G401.6 (cell line): ENCODE results near the gene ACOX3.
"Not testable (repeated sequence)": the region's sequence is repeated elsewhere in the genome, so short reads cannot be mapped to it uniquely, and the experiment has no call there.

ENCODE experiments used
- FAIRE-seq: peaks from 2 replicates; lab custom pipeline; 2012; peaks lifted over from hg19 to GRCh38; lab: Jason Lieb, UNC

ACOX3 gene

DNA sequence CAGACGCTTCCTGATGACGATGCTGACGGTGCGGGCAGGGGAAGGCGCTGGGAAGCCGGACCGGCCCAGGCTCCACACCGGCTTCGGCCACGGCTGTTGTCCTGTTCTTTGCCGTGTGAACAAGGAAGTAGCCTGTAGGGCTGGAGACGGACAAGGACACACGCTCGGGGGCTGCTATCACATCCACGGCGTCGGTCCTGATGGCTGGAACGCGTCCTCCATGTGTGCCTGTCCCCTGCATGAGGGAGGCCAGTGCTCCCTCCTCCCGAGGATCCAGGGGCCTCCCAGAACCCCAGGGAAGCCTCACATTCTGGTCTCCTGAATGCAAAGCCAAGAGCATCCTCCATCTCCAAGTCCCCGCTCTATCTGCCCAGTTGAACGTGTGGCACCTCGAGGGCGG is 53.8 kb downstream of the ACOX3 start:
- FAIRE-seq, result no peak

DNA sequence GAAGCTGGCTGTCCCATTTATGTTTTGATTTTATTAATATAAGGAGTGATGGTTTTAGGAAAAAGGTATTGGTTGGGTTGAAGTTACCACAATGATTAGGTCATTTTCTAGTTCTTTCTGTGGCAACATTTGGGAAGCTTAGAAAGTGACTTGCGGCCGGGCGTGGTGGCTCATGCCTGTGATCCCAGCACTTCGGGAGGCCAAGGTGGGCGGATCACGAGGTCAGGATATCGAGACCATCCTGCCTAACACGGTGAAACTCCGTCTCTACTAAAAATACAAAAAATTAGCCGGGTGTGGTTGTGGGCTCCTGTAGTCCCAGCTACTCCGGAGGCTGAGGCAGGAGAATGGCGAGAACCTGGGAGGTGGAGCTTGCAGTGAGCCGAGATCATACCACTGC is 54.4 kb downstream of the ACOX3 start:
- not testable (repeated sequence) for FAIRE-seq

DNA sequence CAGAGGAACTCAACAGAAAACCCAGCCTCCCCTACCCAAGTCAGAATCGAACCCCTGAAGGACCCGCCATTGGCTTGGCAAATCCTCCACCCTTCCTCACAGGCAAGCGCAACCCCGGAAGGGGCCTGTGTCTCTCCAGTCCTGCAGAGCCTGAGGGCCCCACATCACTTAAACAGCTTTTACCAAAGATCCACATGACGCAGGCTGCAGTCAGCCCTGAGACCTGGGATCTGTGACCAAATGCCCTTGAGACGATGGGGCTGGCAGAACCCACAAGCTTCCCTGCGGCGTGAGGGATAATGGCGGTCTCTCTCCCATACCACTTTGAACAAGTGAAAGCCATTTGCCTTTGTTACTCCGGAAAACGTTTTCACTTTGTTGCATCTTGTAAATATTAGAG is 54.9 kb downstream of the ACOX3 start:
- no peak for FAIRE-seq

DNA sequence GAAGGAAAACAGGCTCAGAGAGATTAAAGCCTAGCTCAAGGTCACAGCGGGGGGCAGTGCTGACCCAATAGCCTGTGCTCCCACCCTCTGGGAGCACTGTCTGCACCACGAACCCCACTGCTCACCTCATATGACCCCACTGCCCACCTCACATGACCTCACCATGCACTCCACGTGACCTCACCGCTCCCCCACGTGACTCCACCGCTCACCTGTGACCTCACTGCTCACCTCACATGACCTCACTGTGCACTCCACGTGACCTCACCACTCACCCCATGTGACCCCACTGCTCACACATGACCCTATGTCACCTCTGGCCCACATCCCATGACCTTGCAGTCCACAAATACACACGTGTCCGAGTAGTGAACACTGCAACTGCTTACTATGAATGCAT is 55.4 kb downstream of the ACOX3 start:
- no peak for FAIRE-seq

DNA sequence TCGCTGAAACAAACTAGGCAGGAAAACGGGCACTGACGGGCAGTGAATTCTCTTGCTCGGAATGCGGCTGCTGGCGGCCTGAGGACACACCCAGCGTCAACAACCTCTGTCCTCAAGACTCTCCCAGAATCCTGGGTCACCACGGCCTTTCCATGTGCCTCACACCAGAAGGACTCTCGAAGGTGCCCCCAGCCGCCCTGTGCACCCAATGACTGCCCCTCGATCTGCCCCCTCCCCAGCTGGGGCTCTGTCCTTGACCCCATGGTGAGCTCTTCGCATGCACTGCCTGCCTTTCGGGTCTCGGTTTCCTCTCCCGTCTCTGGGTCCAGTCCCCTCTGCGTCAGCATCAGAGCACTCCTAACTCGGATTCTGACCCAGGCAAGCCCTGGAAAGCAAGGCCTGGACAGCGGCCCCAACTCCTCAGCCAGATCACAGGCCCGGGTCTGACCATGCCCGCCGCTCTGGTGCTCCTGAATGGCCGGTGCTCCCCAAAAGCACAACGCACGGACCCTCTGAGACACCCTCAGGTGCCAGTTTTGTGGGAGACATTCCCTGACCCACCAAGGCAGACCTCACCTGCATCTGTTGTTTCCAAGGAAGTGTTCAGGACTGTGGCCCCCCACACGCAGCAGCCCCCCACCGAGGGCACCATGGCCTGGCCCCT is 56.0 kb downstream of the ACOX3 start:
- no peak for FAIRE-seq

DNA sequence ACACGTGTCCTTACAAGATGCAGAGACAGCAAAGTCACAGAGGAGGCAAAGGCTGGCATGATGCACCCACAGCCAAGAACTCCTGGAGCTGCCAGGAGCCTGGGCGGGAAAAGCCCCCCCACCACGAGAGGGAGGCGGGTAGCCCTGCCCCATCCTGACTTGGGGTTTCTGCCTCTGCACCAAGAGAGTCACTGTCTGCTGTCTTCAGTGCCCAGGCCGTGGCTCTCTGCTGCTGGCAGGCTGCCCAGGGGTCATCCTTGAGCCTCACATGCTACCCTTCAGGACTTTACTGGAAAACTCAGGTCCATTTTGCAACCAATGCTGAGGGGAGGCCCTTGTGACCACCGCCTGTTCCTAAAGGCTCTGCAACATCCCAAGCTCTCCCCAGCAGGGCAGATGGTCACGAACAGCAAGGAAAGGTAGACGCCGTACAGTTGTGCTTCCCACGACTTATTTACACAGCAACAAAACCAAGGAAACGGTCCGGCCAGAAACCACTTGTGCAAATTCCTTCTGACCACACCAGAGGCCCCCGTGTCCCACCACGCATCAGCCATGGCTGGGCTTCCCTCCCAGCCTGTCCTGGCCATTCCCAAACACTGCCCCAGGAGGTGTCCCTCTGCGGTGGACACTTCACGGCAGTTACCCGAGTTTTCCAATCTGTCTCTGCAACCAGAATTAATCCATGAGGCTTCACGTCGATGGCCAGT is 56.9 kb downstream of the ACOX3 start:
- FAIRE-seq, result no peak

DNA sequence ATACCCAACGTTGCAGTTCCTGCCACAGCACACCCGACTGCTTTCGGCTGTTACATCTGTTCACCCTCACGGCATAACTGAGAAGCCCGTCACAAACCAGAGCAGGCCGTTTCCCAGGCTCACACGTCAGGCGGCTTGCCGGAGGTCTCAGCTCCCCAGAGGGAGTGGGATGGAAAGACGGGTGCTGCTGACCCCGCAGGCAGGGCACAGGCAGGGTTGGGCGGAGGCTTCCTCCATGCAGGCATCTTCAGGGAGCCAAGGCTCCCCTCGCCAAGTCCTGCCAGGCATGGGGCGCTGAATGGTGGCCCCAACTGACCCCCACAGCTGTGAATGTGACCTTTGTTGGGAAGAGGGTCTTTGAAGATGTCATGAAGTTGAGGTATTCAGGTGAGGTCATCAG is 57.5 kb downstream of the ACOX3 start:
- FAIRE-seq, result no peak

DNA sequence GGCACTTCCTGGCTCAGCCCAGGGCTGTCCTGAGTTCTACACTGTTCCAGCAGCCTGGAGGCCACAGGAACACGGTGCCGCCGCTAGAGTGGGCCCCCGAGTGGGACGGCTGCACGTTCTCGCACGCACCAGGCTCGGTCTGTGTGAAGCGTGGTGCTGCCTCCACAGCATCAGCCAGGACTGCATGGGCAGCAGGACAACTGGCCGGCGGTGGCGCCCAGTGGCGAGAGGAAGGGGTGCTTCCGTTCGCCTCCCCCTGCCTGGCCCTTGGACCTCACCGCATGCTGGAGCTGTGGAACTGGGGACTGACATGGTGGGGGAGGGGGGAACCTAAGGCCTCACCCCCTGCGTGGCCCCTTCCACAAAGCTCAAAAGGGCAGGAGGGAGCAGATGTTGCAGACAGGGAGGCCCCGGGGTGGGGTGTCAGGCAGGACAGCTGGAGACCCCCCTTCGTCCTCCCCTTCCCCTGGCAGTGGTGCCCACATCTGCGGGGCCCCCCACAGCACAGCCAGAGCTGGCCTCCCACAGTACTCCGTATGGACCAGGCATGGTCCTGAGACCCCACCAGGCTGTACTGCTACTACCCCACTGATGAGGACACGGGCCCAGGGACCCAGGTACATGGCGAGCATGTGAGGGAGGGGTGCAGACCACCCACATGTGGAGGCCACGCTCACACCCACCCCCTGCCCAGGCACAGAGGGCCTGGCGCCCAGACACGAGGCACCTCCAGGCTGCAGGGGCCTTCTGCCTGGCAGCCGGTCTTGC is 58.5 kb downstream of the ACOX3 start:
- no peak for FAIRE-seq

DNA sequence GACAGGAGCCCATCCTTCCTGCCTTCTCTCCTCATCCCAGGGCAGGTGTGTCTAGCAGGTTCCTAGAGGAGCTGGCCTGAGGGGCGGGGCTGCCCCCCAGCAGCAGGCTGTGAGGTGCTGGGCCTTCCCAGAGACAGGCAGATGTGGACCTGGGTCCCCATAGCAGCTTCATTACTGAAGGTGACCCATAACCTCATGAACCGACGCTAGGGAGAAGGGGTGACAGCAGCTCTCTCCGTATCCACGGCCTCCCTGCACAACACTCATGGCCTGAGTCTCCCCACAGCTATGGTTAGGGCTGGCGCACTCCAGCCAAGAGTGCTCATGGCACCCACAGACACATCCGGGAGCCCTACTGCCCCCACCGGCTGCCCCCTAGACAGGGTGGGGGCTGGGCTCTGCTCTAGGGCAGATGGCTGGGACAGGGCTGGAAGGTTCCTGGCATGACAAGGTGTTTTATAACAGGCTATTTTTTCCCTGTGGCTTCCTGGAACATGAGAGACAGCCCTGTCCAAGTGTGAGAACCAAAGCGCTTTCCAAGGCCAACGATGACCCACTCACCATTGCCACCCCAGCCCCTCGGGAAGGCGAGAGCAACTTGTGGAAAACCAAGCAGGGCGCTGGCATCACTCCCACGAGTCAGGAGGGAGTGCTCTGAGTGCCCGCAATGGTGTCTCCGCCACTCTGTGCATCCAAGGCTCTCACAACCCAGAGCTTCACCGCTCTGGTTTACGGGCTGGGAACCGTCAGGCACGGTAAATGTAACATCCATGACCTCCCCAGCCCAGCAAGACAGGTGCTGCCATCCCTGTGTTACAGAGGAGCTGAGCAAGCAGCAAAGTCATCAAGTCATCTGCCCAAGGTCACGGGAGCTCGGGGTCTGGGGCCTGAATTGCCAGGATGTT is 59.8 kb downstream of the ACOX3 start:
- no peak for FAIRE-seq

DNA sequence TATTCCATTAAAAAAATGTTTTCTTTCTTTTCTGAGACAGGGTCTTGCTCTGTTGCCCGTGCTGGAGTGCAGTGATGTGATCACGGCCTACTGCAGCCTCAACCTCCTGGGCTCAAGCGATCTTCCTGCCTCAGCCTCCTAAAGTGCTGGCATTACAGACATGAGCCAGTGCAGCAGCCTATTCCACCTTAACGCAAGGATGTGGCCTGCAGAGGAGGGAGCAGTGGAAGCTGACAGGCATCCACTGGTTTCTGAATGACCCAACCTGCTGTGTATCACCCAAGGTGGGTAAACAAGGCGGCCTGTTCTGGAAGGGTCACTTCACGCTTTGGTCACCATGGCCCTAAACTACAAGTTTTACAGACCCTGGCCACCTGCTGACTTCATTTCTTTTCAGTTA is 60.8 kb downstream of the ACOX3 start:
- no peak for FAIRE-seq

DNA sequence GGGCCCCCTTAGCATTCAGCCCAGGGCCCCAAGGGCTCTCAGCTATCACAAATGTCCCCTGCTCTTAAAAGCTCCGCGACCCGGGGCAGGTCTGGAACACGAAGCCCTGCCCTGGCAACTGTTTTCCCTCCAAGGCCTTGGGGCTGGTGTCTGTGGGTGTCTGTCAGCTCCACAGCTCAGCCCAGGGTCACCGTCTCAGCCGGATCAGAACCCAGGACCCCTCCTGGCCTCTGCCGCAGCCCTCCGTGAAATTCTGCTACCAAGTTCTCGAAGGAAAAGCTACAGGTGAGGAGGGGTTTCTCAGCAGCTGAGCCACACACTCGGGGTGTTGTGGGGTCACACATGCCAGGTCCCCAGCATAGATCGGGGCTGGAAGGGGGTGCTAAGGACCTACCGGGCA is 61.2 kb downstream of the ACOX3 start:
- FAIRE-seq, result no peak

DNA sequence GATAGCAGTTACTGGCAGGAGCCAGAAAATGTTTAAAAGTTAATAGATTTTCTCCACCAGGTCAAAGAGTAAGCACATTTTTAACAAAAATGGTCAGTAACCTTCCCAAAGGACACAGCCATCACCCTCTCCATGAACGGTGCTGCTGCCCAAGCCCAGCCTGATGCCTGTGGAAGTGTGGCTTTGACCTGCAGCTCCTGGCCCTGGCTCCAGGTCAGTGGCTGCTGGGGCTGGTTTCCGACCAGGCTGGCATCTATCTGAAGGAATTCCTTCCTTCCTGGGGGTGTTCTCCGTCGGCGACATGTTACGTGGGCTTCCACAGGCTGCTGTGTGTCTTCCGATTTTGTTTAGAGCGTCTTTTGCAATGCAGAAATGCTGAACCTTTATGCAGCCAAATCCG is 61.7 kb downstream of the ACOX3 start:
- no peak for FAIRE-seq

DNA sequence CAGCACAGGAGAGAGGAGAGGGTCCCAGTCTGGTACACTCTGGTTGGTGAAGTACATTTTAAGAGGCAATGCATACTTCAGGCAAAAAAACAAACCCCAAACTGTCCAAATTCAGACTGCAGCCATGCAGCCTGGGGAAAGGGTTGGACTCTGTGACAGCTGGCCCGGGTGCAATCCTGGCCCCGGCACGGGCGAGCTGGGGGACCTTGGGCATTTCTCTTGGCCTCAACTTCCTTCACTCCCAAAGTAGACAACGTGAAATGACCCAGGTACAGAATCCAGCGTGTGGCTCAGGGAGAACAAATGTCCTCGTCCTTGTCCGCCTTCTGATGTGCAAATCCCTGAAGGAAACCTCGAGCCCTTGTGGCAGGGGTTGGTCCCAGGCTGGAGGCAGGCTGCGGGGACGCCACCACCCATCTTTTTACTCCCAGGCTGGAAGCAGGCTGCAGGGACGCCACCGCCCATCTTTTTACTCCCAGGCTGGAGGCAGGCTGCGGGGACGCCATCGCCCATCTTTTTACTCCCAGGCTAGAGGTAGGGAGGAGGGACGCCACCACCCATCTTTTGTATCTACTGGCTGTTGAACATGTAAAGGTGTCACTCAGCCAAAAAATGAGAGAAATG is 62.3 kb downstream of the ACOX3 start:
- FAIRE-seq, result no peak

DNA sequence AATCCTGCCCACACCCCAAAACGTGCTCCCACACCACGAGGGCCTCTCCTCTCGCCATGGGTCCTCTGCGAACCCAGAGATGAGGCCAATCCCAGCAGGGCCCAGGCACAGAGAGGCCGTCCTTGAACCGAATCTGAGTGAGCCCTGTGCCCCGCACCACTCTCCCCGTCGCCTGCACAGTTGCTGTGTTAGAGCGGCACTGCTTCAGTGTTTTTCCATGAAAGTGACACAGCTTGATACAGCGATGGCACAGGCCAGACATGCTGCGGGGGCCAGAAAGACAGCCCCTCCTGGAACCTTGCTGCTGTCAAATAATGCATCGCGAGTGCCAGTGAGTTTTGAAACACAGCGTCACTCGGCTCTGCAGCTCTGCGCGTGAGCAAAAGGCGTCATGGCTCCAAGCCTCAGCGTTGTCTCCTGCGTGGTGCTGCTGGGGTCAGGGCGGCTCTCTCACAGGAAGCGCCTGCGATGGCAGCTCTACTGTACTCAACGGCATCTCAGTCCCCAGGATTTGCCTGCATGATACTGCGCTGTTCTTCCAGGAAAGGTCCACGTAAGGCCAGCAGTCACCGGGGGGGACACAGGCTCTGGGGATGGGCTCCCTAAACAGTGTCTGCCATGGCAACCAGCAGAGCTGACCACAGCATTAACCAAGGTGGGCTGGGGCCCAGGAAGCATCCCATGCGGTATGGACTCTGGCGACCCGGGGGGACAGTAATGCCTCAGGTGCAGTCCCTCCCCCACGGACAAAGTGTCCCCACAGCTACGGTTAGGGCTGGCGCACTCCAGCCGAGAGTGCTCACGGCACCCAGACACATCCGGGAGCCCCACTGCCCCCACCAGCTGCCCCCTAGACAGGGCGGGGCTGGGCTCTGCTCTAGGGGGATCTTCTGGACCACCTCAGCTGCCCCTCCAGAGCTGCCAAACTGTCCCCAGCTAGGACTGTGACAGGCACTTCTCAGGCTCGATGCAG is 63.1 kb downstream of the ACOX3 start:
- no peak for FAIRE-seq

DNA sequence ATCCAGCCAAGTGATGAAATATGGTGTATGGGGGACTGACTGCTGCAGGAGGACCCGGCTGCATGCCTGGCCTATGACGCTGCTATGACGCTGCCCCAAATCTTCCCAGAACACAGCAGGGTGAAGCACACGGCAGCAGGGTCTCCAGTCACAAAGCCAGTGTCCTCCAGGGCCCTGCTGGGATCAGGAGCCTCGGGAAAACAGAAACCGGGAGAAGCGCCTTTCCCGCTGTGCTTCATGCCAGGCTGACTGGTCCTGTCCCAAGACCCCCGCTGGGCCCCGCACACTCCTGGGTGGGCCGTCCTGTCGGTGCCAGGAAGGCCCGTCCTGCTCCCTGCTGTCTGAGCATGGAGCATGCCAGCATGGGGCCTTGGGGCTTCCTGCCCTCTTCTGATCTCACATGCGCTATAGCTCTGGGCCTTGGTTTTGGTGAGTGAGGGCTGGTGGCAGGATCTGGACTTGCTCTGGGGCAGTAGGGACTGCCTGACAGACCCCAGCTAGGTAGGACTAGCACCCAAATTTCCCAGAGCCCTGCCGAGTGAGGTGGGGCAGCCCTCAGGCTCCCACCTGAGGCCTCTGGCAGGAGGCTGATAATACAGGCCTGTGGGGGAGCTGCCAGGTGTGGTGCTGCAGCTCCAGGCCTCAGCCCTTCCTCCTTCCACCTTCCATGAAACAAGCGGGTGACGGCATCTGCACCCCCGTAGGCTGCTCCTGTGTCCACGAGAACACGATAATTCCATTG is 64.0 kb downstream of the ACOX3 start:
- no peak for FAIRE-seq

DNA sequence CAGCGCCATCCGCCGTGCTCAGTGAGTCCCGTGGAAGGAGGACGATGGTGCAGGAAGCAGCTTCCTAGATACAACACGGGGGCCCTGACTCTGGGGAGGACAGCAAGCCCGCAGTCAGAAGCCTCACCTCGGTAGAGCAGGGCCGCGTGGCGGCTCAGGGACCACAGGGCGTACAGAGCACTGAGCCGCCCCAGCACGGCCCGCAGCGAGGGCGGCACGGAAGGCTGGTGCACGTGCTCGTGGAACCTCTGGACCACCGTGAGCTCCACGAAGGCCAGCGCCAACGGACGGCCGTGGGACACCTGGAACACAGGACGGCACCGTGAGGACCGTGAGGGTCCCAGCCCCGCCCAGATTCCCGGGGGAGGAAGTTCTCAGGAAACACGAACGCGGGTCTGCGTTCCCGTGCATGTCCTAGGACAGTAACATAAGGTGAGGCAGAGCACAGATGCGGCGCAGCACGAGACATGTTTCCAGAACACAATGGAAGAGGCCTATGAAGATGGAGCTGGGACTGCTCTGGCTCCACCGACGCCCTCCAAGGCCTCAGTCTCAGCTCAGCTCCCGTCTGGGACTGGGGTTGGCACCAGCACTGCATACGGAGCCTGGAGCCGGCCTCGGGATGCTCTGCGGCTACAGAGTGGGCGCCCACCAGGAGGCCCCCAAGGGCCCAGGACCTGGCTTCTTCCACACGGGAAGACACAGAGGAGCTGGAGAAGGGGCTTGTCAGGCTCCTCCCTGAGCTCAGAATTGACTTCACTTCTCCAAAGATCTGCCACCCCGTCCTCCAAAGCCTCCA is 65.5 kb downstream of the ACOX3 start:
- no peak for FAIRE-seq

DNA sequence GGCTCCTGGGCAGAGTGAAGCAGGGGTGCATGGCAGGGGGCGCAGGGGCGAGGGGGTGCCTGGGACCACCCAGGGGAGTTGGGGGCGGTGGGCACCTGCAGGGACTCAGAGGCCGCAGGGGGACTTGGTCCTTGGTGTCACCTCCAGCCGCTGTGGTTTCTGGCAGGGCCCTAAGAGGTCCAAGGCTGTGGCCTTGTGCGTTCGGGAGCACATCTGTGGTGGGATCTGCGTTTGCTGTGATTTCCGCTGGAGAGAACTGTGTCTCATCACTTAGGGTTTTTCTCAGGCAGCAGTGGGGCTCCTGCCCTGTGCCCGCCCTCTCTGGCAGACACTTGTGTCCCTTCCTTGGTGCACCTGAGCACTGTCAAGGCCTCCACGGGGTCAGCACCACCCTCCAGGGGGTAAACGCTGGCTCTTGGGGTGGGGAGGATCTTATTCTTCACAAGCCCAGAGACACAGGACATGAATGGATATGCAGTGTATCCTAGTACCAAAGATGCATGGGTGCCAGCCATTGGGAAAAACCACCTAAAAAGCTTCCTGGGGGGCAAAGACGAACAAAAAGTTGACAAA is 66.5 kb downstream of the ACOX3 start:
- FAIRE-seq, result no peak

DNA sequence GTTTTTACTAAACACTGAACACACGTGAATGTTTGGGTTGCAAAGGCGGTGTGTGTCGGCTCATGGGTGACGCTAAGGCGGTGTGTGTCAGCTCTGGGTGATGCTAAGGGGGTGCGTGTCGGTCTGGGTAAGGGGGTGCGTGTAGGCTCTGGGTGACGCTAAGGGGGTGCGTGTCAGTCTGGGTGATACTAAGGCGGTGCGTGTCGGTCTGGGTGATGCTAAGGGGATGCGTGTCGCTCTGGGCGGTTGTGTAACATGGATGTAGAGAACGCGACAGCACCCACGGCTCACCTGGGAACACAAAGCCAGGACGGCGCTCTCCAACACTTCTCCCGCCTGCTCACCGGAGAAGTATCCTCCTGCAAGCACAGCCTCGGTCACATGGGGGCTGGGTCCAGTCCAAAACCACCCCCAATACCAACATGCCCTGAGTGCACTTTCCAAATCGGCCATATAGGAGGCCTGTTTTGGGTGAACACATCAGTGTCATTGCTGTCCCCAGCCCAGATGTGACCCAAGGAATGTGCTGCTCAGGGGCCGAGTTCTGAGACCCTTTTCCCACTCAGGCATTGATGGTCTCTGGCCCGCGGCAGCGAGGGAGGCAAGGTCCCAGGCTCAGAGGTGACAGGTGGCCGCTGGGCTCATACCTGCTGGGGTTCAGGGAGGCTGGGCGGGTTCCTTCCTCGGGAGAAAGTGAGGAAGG is 67.1 kb downstream of the ACOX3 start:
- no peak for FAIRE-seq
